Peyer's patch (tissue), 4 donors: ENCODE data around the gene AQP11. TPM values are rescaled to one million over a fixed set of nuclear protein-coding genes. Genes with fewer than 3 reads are reported as not detected.

ENCODE experiments used
- DNase-seq, 3 donors: peaks; one replicate each; pipeline ENCODE4 v3.0.0-alpha.2; 2017 to 2019
- H3K27ac ChIP-seq, 4 donors: fragments of 200-600 bp; sonication (generic); one replicate each; pipeline ENCODE4 v1.5.1; 2016 to 2019
- H3K27me3 ChIP-seq, 2 donors: fragments of 200-600 bp; sonication (generic); one replicate each; pipeline ENCODE4 v1.5.1; 2019
- H3K36me3 ChIP-seq, 3 donors: fragments of 200-600 bp; sonication (generic); one replicate each; pipeline ENCODE4 v1.5.1; 2016 to 2019
- H3K4me1 ChIP-seq, 4 donors: fragments of 200-600 bp; sonication (generic); one replicate each; pipeline ENCODE4 v1.5.1; 2016 to 2019
- H3K4me3 ChIP-seq, 4 donors: fragments of 200-600 bp; sonication (generic); 1 replicate in 3 of 4; 2 replicates in 1 of 4; pipeline ENCODE4 v1.5.1; 2016 to 2019; ENCODE audit warnings: mild to moderate bottlenecking in 1 of 4
- H3K9me3 ChIP-seq, 4 donors: fragments of 200-600 bp; sonication (generic); one replicate each; pipeline ENCODE4 v1.5.1; 2016 to 2019; ENCODE audit warnings: mild to moderate bottlenecking in 1 of 4
- POLR2A ChIP-seq, 2 donors: fragments of 450-650 bp; IDR thresholded peaks; one replicate each; pipeline ENCODE4 v1.5.1; 2017; ENCODE audit warnings: antibody characterized with exemption in 2 of 2, mild to moderate bottlenecking in 2 of 2, moderate library complexity in 2 of 2
- total RNA-seq, 4 donors: library from RNA; depleted of rRNA; stranded (reverse); fragments of >200 nt; gene quantifications; one replicate each; pipeline ENCODE4 v1.1.0, GENCODE V29; 2016
- TF ChIP-seq, protein P1 (sequence below), 6 experiments: fragments of 450-650 bp in 4 of 6; fragments of 200-600 bp in 2 of 6; sonication (generic) in 1 of 6; IDR thresholded peaks; one replicate each; pipeline ENCODE4 v1.5.1; 2017 to 2019; ENCODE audit warnings: antibody characterized with exemption in 6 of 6, mild to moderate bottlenecking in 3 of 6, moderate library complexity in 1 of 6

Gene AQP11
- total RNA-seq, 4 donors from 2014 or later = 5.0 to 62.0 (median 18.0) TPM

GRCh38 chr11:77580712-77581337, 8.9 kb upstream of the AQP11 start:
- no peak for TF ChIP-seq POLR2A (IDR thresholded peaks at IDR 0.05)
- TF ChIP-seq, protein P1, sequence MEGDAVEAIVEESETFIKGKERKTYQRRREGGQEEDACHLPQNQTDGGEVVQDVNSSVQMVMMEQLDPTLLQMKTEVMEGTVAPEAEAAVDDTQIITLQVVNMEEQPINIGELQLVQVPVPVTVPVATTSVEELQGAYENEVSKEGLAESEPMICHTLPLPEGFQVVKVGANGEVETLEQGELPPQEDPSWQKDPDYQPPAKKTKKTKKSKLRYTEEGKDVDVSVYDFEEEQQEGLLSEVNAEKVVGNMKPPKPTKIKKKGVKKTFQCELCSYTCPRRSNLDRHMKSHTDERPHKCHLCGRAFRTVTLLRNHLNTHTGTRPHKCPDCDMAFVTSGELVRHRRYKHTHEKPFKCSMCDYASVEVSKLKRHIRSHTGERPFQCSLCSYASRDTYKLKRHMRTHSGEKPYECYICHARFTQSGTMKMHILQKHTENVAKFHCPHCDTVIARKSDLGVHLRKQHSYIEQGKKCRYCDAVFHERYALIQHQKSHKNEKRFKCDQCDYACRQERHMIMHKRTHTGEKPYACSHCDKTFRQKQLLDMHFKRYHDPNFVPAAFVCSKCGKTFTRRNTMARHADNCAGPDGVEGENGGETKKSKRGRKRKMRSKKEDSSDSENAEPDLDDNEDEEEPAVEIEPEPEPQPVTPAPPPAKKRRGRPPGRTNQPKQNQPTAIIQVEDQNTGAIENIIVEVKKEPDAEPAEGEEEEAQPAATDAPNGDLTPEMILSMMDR (IDR thresholded peaks at IDR 0.05) = no peak
- Histone ChIP-seq H3K27ac (no peak overlapping the region), H3K27me3 (no peaks in the 10 kb centered on the region), H3K4me3 (no peak overlapping the region), H3K36me3 (no peaks in the 10 kb centered on the region), H3K4me1 (no peaks in the 10 kb centered on the region), H3K9me3 (peaks cover 0 to 5% (median 0%) of the 10 kb centered on the region in 4 donors)
- DNase-seq = no peak

DNA sequence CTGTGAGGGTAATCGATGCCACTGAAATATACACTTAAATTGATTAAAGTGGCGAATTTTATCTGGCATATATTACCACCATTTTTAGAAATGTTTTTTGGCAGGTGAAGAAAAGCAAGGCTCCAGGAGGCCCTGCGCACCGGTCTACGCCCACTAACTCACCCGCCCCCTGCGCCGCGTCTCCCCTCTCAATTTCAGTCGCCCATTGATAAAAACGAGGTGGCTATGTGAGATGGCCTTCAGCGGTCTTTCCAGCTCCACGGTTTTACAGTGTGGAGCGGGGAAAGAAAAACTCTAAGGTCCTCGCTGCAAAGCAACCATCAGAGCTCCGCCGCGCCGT, 602 bp upstream of the AQP11 start:
- Histone ChIP-seq H3K27me3 (no peaks in the 10 kb centered on the region), H3K4me1 (peaks cover 0 to 6% (median 0%) of the 10 kb centered on the region in 4 donors), H3K27ac (peak overlapping the region; percentile 69 to 95 (median 78)), H3K9me3 (no peaks in the 10 kb centered on the region), H3K4me3 (peak overlapping the region; percentile 53 to 80 (median 62)), H3K36me3 (no peaks in the 10 kb centered on the region)
- DNase-seq = no peak
- TF ChIP-seq, protein P1 (IDR thresholded peaks at IDR 0.05) = no peak
- no peak for TF ChIP-seq POLR2A (IDR thresholded peaks at IDR 0.05)

GRCh38 chr11:77590194-77590782, 535 bp downstream of the AQP11 start:
- Histone ChIP-seq H3K4me3 (peak overlapping the region; percentile 53 to 80 (median 62)), H3K36me3 (peaks cover 0 to 7% (median 0%) of the 10 kb centered on the region in 3 donors), H3K27ac (peak overlapping the region; percentile 69 to 95 (median 78)), H3K9me3 (no peaks in the 10 kb centered on the region), H3K27me3 (no peaks in the 10 kb centered on the region), H3K4me1 (peaks cover 0 to 6% (median 0%) of the 10 kb centered on the region in 4 donors)
- DNase-seq = peak in 1 of 3 donors; percentile 65
- TF ChIP-seq POLR2A (IDR thresholded peaks at IDR 0.05) = no peak
- TF ChIP-seq, protein P1 (IDR thresholded peaks at IDR 0.05) = peak in 3 of 6 experiments; percentile 35 to 48 (median 40)

- TF ChIP-seq, protein P1 (IDR thresholded peaks at IDR 0.05) = no peak
- no peak for TF ChIP-seq POLR2A (IDR thresholded peaks at IDR 0.05)
- Histone ChIP-seq H3K27ac (peak overlapping the region in 1 of 4 donors; percentile 42), H3K36me3 (peaks cover 0 to 7% (median 0%) of the 10 kb centered on the region in 3 donors), H3K4me1 (peaks cover 0 to 6% (median 0%) of the 10 kb centered on the region in 4 donors), H3K27me3 (no peaks in the 10 kb centered on the region), H3K9me3 (no peaks in the 10 kb centered on the region), H3K4me3 (peak overlapping the region in 1 of 4 donors; percentile 54)
- DNase-seq = no peak
These were observed 3.0 kb downstream of the AQP11 start for GRCh38 chr11:77592727-77593126.

- H3K4me1 ChIP-seq = peaks cover 0 to 2% (median 0%) of the 10 kb centered on the region in 4 donors
- no peak overlapping the region for H3K27ac ChIP-seq
These were observed 4.1 kb downstream of the AQP11 start for GRCh38 chr11:77593883-77594282.

More at GRCh38 chr11:77593883-77594282, 4.1 kb downstream of the AQP11 start:
- H3K27me3 ChIP-seq = no peaks in the 10 kb centered on the region
- TF ChIP-seq, protein P1 (IDR thresholded peaks at IDR 0.05) = no peak
- peak overlapping the region in 1 of 4 donors; percentile 2 for H3K4me3 ChIP-seq
- no peaks in the 10 kb centered on the region for H3K9me3 ChIP-seq
- no peak for DNase-seq
- H3K36me3 ChIP-seq = peaks cover 0 to 7% (median 0%) of the 10 kb centered on the region in 3 donors
